Liver (tissue), 3 donors: ENCODE measurements around the gene FKBP1A.

Source experiments
- CTCF ChIP-seq: fragments of 150-350 bp; IDR thresholded peaks from 2 replicates; pipeline ENCODE4 v1.5.1; 2017; ENCODE audit warnings: improper control_type of control experiment, low read depth, low read length; ENCODE audit not compliant: missing input control
- EGR1 ChIP-seq, 2 donors: IDR thresholded peaks; 2 replicates each; pipeline ENCODE4 v1.6.1; 2016 to 2018; ENCODE audit warnings: antibody characterized with exemption in 2 of 2, low read depth in 2 of 2
- FOXA1 ChIP-seq: IDR thresholded peaks from 2 replicates; pipeline ENCODE4 v1.6.1; 2016; ENCODE audit warnings: antibody characterized with exemption
- GABPA ChIP-seq, 2 donors: IDR thresholded peaks in 1 of 2; conservative IDR thresholded peaks in 1 of 2; 2 replicates each; pipeline ENCODE4 v1.6.1; 2016; ENCODE audit warnings: antibody characterized with exemption in 2 of 2, mild to moderate bottlenecking in 1 of 2, moderate library complexity in 1 of 2
- MAX ChIP-seq: IDR thresholded peaks from 2 replicates; pipeline ENCODE4 v1.6.1; 2016; ENCODE audit warnings: antibody characterized with exemption
- REST ChIP-seq: IDR thresholded peaks from 2 replicates; pipeline ENCODE4 v1.6.1; 2016; ENCODE audit warnings: antibody characterized with exemption, mild to moderate bottlenecking
- TAF1 ChIP-seq: conservative IDR thresholded peaks from 2 replicates; pipeline ENCODE4 v1.6.1; 2016; ENCODE audit warnings: antibody characterized with exemption, mild to moderate bottlenecking
- donor health status: healthy.
- donor health status: healthy.

GRCh38 chr20:1334761-1335160, 58.1 kb downstream of the FKBP1A start:
- no peak for TF ChIP-seq CTCF
- TF ChIP-seq FOXA1: no peak
- no peak for TF ChIP-seq REST
- TF ChIP-seq GABPA (IDR thresholded peaks at IDR 0.05 in 1 of 2, conservative IDR thresholded peaks at IDR 0.05 in 1 of 2): no peak
- TF ChIP-seq MAX: no peak
- TF ChIP-seq EGR1 (IDR thresholded peaks at IDR 0.05; ENCODE audit: low read depth in 2 of 2): no peak
- TF ChIP-seq TAF1: no peak
